ENCODE results near the gene LRRTM3.

The LRRTM3 gene

DNA sequence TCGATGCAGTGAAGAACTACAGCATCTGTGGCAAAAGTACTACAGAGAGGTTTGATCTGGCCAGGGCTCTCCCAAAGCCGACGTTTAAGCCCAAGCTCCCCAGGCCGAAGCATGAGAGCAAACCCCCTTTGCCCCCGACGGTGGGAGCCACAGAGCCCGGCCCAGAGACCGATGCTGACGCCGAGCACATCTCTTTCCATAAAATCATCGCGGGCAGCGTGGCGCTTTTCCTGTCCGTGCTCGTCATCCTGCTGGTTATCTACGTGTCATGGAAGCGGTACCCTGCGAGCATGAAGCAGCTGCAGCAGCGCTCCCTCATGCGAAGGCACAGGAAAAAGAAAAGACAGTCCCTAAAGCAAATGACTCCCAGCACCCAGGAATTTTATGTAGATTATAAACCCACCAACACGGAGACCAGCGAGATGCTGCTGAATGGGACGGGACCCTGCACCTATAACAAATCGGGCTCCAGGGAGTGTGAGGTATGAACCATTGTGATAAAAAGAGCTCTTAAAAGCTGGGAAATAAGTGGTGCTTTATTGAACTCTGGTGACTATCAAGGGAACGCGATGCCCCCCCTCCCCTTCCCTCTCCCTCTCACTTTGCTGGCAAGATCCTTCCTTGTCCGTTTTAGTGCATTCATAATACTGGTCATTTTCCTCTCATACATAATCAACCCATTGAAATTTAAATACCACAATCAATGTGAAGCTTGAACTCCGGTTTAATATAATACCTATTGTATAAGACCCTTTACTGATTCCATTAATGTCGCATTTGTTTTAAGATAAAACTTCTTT is 2.3 kb downstream of the LRRTM3 start:
- Histone ChIP-seq H3K9me3 (ENCODE audit: control insufficient read depth, insufficient read depth, low read length) (no peaks in the 10 kb centered on the region), H3K4me1 (ENCODE audit: control insufficient read depth, low read length) (no peaks in the 10 kb centered on the region), H3F3A (ENCODE audit: control insufficient read depth, insufficient read depth) (no peaks in the 10 kb centered on the region), H3K4me2 (ENCODE audit: low read length) (no peak overlapping the region), H3K27me3 (ENCODE audit: control insufficient read depth, low read length) (peaks cover 38% of the 10 kb centered on the region), H3K9me2 (replicated peaks; ENCODE audit: control insufficient read depth, low read length) (no peaks in the 10 kb centered on the region), H3K36me3 (ENCODE audit: control insufficient read depth, low read length) (no peaks in the 10 kb centered on the region), H3K79me2 (ENCODE audit: control insufficient read depth, low read length) (no peaks in the 10 kb centered on the region), H3K4me3 (ENCODE audit: low read length) (no peak overlapping the region), H3K27ac (ENCODE audit: low read depth, low read length) (no peak overlapping the region), H4K20me1 (ENCODE audit: control insufficient read depth, insufficient read depth, low read depth, low read length) (no peaks in the 10 kb centered on the region)
- TF ChIP-seq, protein P1, sequence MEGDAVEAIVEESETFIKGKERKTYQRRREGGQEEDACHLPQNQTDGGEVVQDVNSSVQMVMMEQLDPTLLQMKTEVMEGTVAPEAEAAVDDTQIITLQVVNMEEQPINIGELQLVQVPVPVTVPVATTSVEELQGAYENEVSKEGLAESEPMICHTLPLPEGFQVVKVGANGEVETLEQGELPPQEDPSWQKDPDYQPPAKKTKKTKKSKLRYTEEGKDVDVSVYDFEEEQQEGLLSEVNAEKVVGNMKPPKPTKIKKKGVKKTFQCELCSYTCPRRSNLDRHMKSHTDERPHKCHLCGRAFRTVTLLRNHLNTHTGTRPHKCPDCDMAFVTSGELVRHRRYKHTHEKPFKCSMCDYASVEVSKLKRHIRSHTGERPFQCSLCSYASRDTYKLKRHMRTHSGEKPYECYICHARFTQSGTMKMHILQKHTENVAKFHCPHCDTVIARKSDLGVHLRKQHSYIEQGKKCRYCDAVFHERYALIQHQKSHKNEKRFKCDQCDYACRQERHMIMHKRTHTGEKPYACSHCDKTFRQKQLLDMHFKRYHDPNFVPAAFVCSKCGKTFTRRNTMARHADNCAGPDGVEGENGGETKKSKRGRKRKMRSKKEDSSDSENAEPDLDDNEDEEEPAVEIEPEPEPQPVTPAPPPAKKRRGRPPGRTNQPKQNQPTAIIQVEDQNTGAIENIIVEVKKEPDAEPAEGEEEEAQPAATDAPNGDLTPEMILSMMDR (IDR thresholded peaks at IDR 0.05; ENCODE audit: low read depth, low read length, poor library complexity, severe bottlenecking), result no peak
- no peak for TF ChIP-seq EZH2phosphoT487 (IDR thresholded peaks at IDR 0.05; ENCODE audit: borderline replicate concordance, low read length)

DNA sequence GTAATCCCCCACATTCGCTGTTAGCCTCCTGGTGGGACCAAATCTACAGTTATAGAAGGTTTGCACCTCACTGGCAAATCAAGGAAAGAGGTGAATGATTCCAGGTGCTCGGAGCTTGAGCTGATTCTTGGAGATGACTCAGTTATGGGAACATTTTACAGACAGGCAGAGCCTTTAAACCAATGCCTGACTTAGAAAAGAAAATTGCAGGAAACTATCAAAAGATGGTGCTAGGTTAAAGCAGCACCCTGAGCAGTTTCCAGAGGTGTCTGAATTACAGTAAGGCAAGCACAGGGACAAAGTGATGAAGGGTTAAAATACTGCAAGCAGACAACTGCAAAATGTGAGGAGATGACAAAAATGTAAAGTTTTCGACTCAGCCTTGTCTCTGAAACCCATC is 2.9 kb downstream of the LRRTM3 start:
- H3K4me1 ChIP-seq (ENCODE audit: control insufficient read depth, low read length), result no peaks in the 10 kb centered on the region
- H3K9me3 ChIP-seq (ENCODE audit: control insufficient read depth, insufficient read depth, low read length), result no peaks in the 10 kb centered on the region
- peaks cover 38% of the 10 kb centered on the region for H3K27me3 ChIP-seq (ENCODE audit: control insufficient read depth, low read length)
- no peaks in the 10 kb centered on the region for H4K20me1 ChIP-seq (ENCODE audit: control insufficient read depth, insufficient read depth, low read depth, low read length)
- H3F3A ChIP-seq (ENCODE audit: control insufficient read depth, insufficient read depth), result no peaks in the 10 kb centered on the region
- H3K36me3 ChIP-seq (ENCODE audit: control insufficient read depth, low read length), result no peaks in the 10 kb centered on the region
- no peak overlapping the region for H3K4me2 ChIP-seq (ENCODE audit: low read length)
- H3K27ac ChIP-seq (ENCODE audit: low read depth, low read length), result no peak overlapping the region
- TF ChIP-seq EZH2phosphoT487 (IDR thresholded peaks at IDR 0.05; ENCODE audit: borderline replicate concordance, low read length), result no peak
- TF ChIP-seq, protein P1 (IDR thresholded peaks at IDR 0.05; ENCODE audit: low read depth, low read length, poor library complexity, severe bottlenecking), result no peak
- H3K4me3 ChIP-seq (ENCODE audit: low read length), result no peak overlapping the region
- no peaks in the 10 kb centered on the region for H3K79me2 ChIP-seq (ENCODE audit: control insufficient read depth, low read length)
- no peaks in the 10 kb centered on the region for H3K9me2 ChIP-seq (replicated peaks; ENCODE audit: control insufficient read depth, low read length)

DNA sequence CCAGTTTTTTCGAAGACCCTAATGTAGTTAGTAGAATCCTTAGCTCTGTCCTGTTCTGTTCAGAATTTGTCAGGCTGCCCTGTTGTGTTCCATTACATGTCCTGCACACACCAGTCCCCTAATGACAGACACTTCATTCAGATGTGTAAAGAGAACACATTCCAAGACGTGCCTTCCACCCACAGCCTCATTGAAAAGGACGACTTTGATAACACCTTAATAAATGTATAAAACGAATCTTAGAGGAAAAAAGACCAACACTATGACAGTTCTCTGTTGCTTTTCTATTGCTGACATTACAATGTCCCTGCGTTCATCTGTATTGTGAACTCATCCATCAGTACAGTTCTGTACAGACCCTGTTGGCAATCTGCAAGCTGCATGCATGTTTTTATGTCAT is 3.5 kb downstream of the LRRTM3 start:
- H3K9me3 ChIP-seq (ENCODE audit: control insufficient read depth, insufficient read depth, low read length), result no peaks in the 10 kb centered on the region
- peaks cover 38% of the 10 kb centered on the region for H3K27me3 ChIP-seq (ENCODE audit: control insufficient read depth, low read length)
- no peaks in the 10 kb centered on the region for H4K20me1 ChIP-seq (ENCODE audit: control insufficient read depth, insufficient read depth, low read depth, low read length)
- H3K36me3 ChIP-seq (ENCODE audit: control insufficient read depth, low read length), result no peaks in the 10 kb centered on the region
- no peaks in the 10 kb centered on the region for H3K79me2 ChIP-seq (ENCODE audit: control insufficient read depth, low read length)
- no peak overlapping the region for H3K4me2 ChIP-seq (ENCODE audit: low read length)
- no peaks in the 10 kb centered on the region for H3K9me2 ChIP-seq (replicated peaks; ENCODE audit: control insufficient read depth, low read length)
- H3K4me1 ChIP-seq (ENCODE audit: control insufficient read depth, low read length), result no peaks in the 10 kb centered on the region
- no peaks in the 10 kb centered on the region for H3F3A ChIP-seq (ENCODE audit: control insufficient read depth, insufficient read depth)
- H3K27ac ChIP-seq (ENCODE audit: low read depth, low read length), result no peak overlapping the region
- no peak overlapping the region for H3K4me3 ChIP-seq (ENCODE audit: low read length)
- TF ChIP-seq EZH2phosphoT487 (IDR thresholded peaks at IDR 0.05; ENCODE audit: borderline replicate concordance, low read length), result no peak
- TF ChIP-seq, protein P1 (IDR thresholded peaks at IDR 0.05; ENCODE audit: low read depth, low read length, poor library complexity, severe bottlenecking), result no peak
